Rectal smooth muscle tissue (tissue), 1 donor: ENCODE data around the gene CALCR.

ENCODE experiments used
- H3K27ac ChIP-seq: one replicate; pipeline ENCODE4 v1.7.0; 2013; ENCODE audit warnings: low read depth, low read length, inconsistent platforms
- H3K27me3 ChIP-seq: one replicate; pipeline ENCODE4 v1.7.0; 2013; ENCODE audit warnings: low read length; ENCODE audit not compliant: control insufficient read depth, insufficient read depth
- H3K36me3 ChIP-seq: one replicate; pipeline ENCODE4 v1.7.0; 2013; ENCODE audit warnings: low read length; ENCODE audit not compliant: control insufficient read depth, insufficient read depth
- H3K4me1 ChIP-seq: one replicate; pipeline ENCODE4 v1.7.0; 2013; ENCODE audit warnings: low read length; ENCODE audit not compliant: control insufficient read depth, insufficient read depth
- H3K4me3 ChIP-seq: one replicate; pipeline ENCODE4 v1.7.0; 2013; ENCODE audit warnings: low read length
- H3K9ac ChIP-seq: one replicate; pipeline ENCODE4 v1.7.0; 2013; ENCODE audit warnings: low read length

The CALCR gene

GRCh38 chr7:93414574-93414973 lies 159.9 kb downstream of the CALCR start:
- H3K4me3 ChIP-seq: no peak overlapping the region
- H3K4me1 ChIP-seq: no peaks in the 10 kb centered on the region
- H3K36me3 ChIP-seq: no peaks in the 10 kb centered on the region
- H3K27ac ChIP-seq: no peak overlapping the region
- H3K9ac ChIP-seq: no peak overlapping the region
- H3K27me3 ChIP-seq: no peaks in the 10 kb centered on the region

GRCh38 chr7:93409324-93409723 lies 165.2 kb downstream of the CALCR start:
- no peak overlapping the region for H3K4me3 ChIP-seq
- no peaks in the 10 kb centered on the region for H3K27me3 ChIP-seq
- H3K4me1 ChIP-seq: no peaks in the 10 kb centered on the region
- H3K9ac ChIP-seq: no peak overlapping the region
- H3K36me3 ChIP-seq: no peaks in the 10 kb centered on the region
- H3K27ac ChIP-seq: no peak overlapping the region

- H3K27ac ChIP-seq: no peak overlapping the region
- no peaks in the 10 kb centered on the region for H3K27me3 ChIP-seq
- no peaks in the 10 kb centered on the region for H3K36me3 ChIP-seq
- no peak overlapping the region for H3K9ac ChIP-seq
- no peak overlapping the region for H3K4me3 ChIP-seq
- H3K4me1 ChIP-seq: no peaks in the 10 kb centered on the region
Observed at GRCh38 chr7:93407239-93407638, 167.3 kb downstream of the CALCR start.

GRCh38 chr7:93402944-93403343 lies 171.6 kb downstream of the CALCR start:
- no peak overlapping the region for H3K27ac ChIP-seq
- H3K4me1 ChIP-seq: no peaks in the 10 kb centered on the region
- H3K9ac ChIP-seq: no peak overlapping the region
- no peak overlapping the region for H3K4me3 ChIP-seq
- no peaks in the 10 kb centered on the region for H3K36me3 ChIP-seq
- H3K27me3 ChIP-seq: no peaks in the 10 kb centered on the region

GRCh38 chr7:93399642-93400041 lies 174.9 kb downstream of the CALCR start:
- Histone ChIP-seq H3K27ac (no peak overlapping the region), H3K4me3 (no peak overlapping the region), H3K9ac (no peak overlapping the region), H3K4me1 (no peaks in the 10 kb centered on the region), H3K27me3 (no peaks in the 10 kb centered on the region), H3K36me3 (no peaks in the 10 kb centered on the region)

GRCh38 chr7:93392984-93393383 lies 181.5 kb downstream of the CALCR start:
- no peaks in the 10 kb centered on the region for H3K27me3 ChIP-seq
- no peak overlapping the region for H3K27ac ChIP-seq
- no peaks in the 10 kb centered on the region for H3K4me1 ChIP-seq
- no peak overlapping the region for H3K4me3 ChIP-seq
- no peaks in the 10 kb centered on the region for H3K36me3 ChIP-seq
- H3K9ac ChIP-seq: no peak overlapping the region

GRCh38 chr7:93390660-93391059 lies 183.9 kb downstream of the CALCR start:
- H3K4me3 ChIP-seq: no peak overlapping the region
- no peak overlapping the region for H3K27ac ChIP-seq
- no peaks in the 10 kb centered on the region for H3K27me3 ChIP-seq
- H3K36me3 ChIP-seq: no peaks in the 10 kb centered on the region
- no peak overlapping the region for H3K9ac ChIP-seq
- H3K4me1 ChIP-seq: no peaks in the 10 kb centered on the region

- Histone ChIP-seq H3K36me3 (no peaks in the 10 kb centered on the region), H3K27me3 (no peaks in the 10 kb centered on the region), H3K4me1 (no peaks in the 10 kb centered on the region)
Observed at GRCh38 chr7:93382362-93382761, 192.2 kb downstream of the CALCR start.

GRCh38 chr7:93378131-93378760 lies 196.3 kb downstream of the CALCR start:
- Histone ChIP-seq H3K4me1 (no peaks in the 10 kb centered on the region), H3K27me3 (no peaks in the 10 kb centered on the region), H3K9ac (no peak overlapping the region), H3K4me3 (no peak overlapping the region), H3K27ac (no peak overlapping the region), H3K36me3 (no peaks in the 10 kb centered on the region)

More at GRCh38 chr7:93382362-93382761, 192.2 kb downstream of the CALCR start:
- peak overlapping the region; percentile 6 for H3K27ac ChIP-seq
- no peak overlapping the region for H3K9ac ChIP-seq
- H3K4me3 ChIP-seq: no peak overlapping the region

GRCh38 chr7:93375603-93376002 lies 198.9 kb downstream of the CALCR start:
- H3K4me3 ChIP-seq: no peak overlapping the region
- H3K4me1 ChIP-seq: no peaks in the 10 kb centered on the region
- H3K36me3 ChIP-seq: no peaks in the 10 kb centered on the region
- no peaks in the 10 kb centered on the region for H3K27me3 ChIP-seq
- H3K9ac ChIP-seq: no peak overlapping the region
- H3K27ac ChIP-seq: no peak overlapping the region
